ENCODE data around the gene SGO2. TPM values are rescaled to one million over a fixed set of nuclear protein-coding genes. Genes with fewer than 3 reads are reported as not detected.

SGO2 gene
- total and polyA plus RNA-seq, 2 of the 13 experiments (the other 11 are each of a cell fraction or from before 2014, with no cell fraction given), result 5.1 to 16.2 TPM

DNA sequence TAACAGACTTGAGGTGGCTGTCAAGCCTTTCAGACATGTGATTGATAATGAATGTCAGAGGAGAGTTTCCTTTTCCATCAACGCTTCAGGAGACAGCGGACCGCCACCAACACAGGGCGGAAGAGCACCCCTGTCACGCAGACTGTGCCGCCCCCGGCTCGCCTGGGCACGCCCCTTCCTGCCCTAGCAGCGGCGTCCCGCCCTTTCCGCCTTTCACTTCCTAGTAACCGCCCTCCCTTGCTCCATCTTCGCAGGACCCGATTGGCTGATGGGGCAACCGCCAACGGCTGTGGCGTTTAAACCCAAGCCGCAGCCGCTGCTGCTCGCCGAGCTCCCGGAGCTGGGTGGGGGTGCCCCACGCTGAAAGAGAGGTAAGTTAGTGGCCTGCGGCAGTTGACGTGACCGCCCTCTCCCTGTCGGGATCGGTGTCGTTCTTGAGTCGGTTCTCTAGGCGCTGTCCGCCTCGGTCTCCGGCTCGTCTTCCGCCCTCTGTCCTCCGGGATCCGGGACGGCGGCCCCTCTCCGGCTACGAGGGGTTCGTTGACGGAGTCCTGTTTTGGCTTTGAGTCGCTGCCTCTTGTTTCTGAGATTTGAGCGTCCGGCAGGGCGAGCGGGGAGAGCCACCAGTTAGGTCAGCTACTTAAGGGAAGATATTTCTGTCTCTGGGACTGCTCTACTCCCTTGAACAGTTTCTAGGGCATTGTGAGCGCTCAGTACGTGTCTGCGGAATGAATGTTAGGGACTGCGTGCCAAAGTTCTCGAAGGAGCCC is at the start of gene SGO2 (continued):
- TF ChIP-seq, protein P1, sequence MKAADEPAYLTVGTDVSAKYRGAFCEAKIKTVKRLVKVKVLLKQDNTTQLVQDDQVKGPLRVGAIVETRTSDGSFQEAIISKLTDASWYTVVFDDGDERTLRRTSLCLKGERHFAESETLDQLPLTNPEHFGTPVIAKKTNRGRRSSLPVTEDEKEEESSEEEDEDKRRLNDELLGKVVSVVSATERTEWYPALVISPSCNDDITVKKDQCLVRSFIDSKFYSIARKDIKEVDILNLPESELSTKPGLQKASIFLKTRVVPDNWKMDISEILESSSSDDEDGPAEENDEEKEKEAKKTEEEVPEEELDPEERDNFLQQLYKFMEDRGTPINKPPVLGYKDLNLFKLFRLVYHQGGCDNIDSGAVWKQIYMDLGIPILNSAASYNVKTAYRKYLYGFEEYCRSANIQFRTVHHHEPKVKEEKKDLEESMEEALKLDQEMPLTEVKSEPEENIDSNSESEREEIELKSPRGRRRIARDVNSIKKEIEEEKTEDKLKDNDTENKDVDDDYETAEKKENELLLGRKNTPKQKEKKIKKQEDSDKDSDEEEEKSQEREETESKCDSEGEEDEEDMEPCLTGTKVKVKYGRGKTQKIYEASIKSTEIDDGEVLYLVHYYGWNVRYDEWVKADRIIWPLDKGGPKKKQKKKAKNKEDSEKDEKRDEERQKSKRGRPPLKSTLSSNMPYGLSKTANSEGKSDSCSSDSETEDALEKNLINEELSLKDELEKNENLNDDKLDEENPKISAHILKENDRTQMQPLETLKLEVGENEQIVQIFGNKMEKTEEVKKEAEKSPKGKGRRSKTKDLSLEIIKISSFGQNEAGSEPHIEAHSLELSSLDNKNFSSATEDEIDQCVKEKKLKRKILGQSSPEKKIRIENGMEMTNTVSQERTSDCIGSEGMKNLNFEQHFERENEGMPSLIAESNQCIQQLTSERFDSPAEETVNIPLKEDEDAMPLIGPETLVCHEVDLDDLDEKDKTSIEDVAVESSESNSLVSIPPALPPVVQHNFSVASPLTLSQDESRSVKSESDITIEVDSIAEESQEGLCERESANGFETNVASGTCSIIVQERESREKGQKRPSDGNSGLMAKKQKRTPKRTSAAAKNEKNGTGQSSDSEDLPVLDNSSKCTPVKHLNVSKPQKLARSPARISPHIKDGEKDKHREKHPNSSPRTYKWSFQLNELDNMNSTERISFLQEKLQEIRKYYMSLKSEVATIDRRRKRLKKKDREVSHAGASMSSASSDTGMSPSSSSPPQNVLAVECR (CRISPR knock-in tag; IDR thresholded peaks at IDR 0.05; ENCODE audit: borderline replicate concordance), result peak; percentile 100
- TF ChIP-seq ZNF484 (CRISPR knock-in tag; IDR thresholded peaks at IDR 0.05; ENCODE audit: borderline replicate concordance, low read depth) (no peak), KLF12 (CRISPR knock-in tag; IDR thresholded peaks at IDR 0.05; ENCODE audit: borderline replicate concordance) (peak; percentile 86; the same call in 1 of the 2 replicates), SP140L (CRISPR knock-in tag; IDR thresholded peaks at IDR 0.05; ENCODE audit: borderline replicate concordance) (peak; percentile 92; the same call in 1 of the 2 replicates), ZFP90 (CRISPR knock-in tag; IDR thresholded peaks at IDR 0.05; ENCODE audit: borderline replicate concordance) (peak; percentile 69), RNF2 (conservative IDR thresholded peaks at IDR 0.05; ENCODE audit: low read depth) (peak; percentile 68), KDM2A (CRISPR knock-in tag; IDR thresholded peaks at IDR 0.05; ENCODE audit: borderline replicate concordance, low read depth) (peak; percentile 94), ZNF343 (CRISPR knock-in tag; IDR thresholded peaks at IDR 0.05) (peak; percentile 43; the same call in 1 of the 2 replicates), SNRNP70 (IDR thresholded peaks at IDR 0.05; ENCODE audit: low read depth, low read length) (no peak)
- TF ChIP-seq, protein P2, sequence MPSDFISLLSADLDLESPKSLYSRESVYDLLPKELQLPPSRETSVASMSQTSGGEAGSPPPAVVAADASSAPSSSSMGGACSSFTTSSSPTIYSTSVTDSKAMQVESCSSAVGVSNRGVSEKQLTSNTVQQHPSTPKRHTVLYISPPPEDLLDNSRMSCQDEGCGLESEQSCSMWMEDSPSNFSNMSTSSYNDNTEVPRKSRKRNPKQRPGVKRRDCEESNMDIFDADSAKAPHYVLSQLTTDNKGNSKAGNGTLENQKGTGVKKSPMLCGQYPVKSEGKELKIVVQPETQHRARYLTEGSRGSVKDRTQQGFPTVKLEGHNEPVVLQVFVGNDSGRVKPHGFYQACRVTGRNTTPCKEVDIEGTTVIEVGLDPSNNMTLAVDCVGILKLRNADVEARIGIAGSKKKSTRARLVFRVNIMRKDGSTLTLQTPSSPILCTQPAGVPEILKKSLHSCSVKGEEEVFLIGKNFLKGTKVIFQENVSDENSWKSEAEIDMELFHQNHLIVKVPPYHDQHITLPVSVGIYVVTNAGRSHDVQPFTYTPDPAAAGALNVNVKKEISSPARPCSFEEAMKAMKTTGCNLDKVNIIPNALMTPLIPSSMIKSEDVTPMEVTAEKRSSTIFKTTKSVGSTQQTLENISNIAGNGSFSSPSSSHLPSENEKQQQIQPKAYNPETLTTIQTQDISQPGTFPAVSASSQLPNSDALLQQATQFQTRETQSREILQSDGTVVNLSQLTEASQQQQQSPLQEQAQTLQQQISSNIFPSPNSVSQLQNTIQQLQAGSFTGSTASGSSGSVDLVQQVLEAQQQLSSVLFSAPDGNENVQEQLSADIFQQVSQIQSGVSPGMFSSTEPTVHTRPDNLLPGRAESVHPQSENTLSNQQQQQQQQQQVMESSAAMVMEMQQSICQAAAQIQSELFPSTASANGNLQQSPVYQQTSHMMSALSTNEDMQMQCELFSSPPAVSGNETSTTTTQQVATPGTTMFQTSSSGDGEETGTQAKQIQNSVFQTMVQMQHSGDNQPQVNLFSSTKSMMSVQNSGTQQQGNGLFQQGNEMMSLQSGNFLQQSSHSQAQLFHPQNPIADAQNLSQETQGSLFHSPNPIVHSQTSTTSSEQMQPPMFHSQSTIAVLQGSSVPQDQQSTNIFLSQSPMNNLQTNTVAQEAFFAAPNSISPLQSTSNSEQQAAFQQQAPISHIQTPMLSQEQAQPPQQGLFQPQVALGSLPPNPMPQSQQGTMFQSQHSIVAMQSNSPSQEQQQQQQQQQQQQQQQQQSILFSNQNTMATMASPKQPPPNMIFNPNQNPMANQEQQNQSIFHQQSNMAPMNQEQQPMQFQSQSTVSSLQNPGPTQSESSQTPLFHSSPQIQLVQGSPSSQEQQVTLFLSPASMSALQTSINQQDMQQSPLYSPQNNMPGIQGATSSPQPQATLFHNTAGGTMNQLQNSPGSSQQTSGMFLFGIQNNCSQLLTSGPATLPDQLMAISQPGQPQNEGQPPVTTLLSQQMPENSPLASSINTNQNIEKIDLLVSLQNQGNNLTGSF (CRISPR knock-in tag; IDR thresholded peaks at IDR 0.05), result 0 out of 2 replicates have a peak, but pooled peaks have one; percentile 34
- TF ChIP-seq, protein P3, sequence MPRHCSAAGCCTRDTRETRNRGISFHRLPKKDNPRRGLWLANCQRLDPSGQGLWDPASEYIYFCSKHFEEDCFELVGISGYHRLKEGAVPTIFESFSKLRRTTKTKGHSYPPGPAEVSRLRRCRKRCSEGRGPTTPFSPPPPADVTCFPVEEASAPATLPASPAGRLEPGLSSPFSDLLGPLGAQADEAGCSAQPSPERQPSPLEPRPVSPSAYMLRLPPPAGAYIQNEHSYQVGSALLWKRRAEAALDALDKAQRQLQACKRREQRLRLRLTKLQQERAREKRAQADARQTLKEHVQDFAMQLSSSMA (CRISPR knock-in tag; IDR thresholded peaks at IDR 0.05), result 0 out of 2 replicates have a peak, but pooled peaks have one; percentile 79
- TF ChIP-seq, protein P4, sequence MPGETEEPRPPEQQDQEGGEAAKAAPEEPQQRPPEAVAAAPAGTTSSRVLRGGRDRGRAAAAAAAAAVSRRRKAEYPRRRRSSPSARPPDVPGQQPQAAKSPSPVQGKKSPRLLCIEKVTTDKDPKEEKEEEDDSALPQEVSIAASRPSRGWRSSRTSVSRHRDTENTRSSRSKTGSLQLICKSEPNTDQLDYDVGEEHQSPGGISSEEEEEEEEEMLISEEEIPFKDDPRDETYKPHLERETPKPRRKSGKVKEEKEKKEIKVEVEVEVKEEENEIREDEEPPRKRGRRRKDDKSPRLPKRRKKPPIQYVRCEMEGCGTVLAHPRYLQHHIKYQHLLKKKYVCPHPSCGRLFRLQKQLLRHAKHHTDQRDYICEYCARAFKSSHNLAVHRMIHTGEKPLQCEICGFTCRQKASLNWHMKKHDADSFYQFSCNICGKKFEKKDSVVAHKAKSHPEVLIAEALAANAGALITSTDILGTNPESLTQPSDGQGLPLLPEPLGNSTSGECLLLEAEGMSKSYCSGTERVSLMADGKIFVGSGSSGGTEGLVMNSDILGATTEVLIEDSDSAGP (CRISPR knock-in tag; IDR thresholded peaks at IDR 0.05; ENCODE audit: borderline replicate concordance), result peak; percentile 94
- TF ChIP-seq, protein P5, sequence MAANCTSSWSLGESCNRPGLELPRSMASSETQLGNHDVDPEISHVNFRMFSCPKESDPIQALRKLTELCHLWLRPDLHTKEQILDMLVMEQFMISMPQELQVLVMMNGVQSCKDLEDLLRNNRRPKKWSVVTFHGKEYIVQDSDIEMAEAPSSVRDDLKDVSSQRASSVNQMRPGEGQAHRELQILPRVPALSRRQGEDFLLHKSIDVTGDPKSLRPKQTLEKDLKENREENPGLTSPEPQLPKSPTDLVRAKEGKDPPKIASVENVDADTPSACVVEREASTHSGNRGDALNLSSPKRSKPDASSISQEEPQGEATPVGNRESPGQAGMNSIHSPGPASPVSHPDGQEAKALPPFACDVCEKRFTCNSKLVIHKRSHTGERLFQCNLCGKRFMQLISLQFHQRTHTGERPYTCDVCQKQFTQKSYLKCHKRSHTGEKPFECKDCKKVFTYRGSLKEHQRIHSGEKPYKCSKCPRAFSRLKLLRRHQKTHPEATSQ (CRISPR knock-in tag; IDR thresholded peaks at IDR 0.05; ENCODE audit: borderline replicate concordance), result peak; percentile 79; the same call in 1 of the 2 replicates

All from HepG2 (cell line).